GM12891 (cell line): Measurements from ENCODE around the gene SLF1.
A peak's percentile ranks its signal among the peaks of the same experiment; 100 is the strongest.

Experiments
- DNase-seq: peaks from one replicate; pipeline ENCODE4 v3.0.0; 2011; ENCODE audit warnings: low spot score; ENCODE audit not compliant: insufficient read length
- FAIRE-seq: peaks from 2 replicates; lab custom pipeline; 2011; peaks lifted over from hg19 to GRCh38; lab: Jason Lieb, UNC
- PAX5 ChIP-seq: IDR thresholded peaks from 2 replicates; pipeline ENCODE4 v1.6.1; 2011; ENCODE audit warnings: low read length, moderate library complexity, mild to moderate bottlenecking; ENCODE audit not compliant: insufficient read depth, severe bottlenecking
- POLR2A ChIP-seq: IDR thresholded peaks from 2 replicates; pipeline ENCODE4 v1.6.1; 2011; ENCODE audit warnings: low read depth, low read length, control low read depth
- POLR2AphosphoS5 ChIP-seq: IDR thresholded peaks from 2 replicates; pipeline ENCODE4 v1.6.1; 2011; ENCODE audit warnings: low read depth, low read length, control low read depth
- POU2F2 ChIP-seq: IDR thresholded peaks from 2 replicates; pipeline ENCODE4 v1.6.1; 2011; ENCODE audit warnings: low read depth, mild to moderate bottlenecking, control low read depth, low read length, moderate library complexity
- SPI1 ChIP-seq: IDR thresholded peaks from 2 replicates; pipeline ENCODE4 v1.6.1; 2011; ENCODE audit warnings: low read depth, low read length, control low read depth
- TAF1 ChIP-seq: IDR thresholded peaks from 2 replicates; pipeline ENCODE4 v1.6.1; 2011; ENCODE audit warnings: low read depth, low read length, control low read depth

Gene SLF1

DNA sequence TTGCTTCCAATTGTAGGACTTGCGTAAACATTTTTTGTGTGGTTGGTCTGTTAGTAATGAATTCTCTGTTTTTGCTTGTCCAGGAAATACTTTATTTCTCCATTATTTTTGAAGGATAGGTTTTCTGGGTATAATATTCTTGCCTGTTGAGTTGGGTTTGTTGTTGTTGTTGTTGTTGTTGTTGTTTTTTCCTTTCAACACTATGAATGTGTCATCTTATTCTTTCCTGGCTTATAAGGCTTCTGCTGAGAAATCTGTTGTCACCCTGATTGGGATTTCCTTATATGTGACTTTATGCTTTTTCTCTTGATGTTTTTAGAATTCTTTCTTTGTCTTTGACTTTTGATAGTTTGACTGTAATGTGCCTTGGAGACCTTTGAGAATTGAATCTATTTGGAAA lies 39.8 kb downstream of the SLF1 start:
- TF ChIP-seq SPI1 (no peak), POLR2A (no peak)
- FAIRE-seq (no peak), DNase-seq (no peak)

DNA sequence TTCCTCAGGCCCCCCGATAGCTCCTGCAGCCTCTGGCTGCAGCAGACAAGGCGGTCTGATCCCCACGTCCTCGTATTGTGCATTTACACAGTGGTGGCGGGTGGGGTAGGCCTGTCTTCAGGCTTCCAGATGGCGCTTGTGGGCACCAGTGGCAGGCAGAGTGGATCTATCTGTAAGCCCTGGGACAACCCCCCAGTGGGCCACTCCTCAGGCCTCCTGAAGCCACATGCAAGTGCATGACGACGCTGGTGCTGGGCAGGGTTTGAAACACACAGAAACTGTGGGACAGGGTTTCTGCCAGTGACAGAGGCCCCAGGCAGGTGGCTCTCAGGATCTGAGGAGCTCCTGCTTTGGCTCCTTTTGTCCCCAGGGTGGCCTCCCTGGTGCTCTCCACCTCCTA lies 42.0 kb downstream of the SLF1 start:
- FAIRE-seq (no peak), DNase-seq (no peak)
- TF ChIP-seq POLR2A: no peak

DNA sequence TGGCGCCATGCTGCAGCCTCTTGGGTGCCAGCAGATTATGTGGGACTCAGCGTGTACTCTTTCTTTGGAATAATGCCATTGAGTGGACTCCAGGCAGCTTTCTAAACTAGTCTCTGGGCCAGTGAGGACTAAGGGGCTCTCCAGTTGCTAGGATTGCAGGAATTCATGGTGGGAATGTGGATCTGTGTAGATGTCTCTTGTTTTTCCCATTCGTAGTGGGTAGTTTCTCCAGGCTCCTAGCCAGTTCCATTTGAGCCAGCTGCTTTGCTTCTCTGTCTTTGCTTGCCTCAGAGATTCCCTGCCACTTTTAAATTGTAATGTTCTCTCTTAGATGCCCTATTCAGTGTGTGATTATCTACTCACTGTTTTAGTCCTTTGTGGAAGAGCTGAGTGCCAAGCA lies 42.6 kb downstream of the SLF1 start:
- TF ChIP-seq SPI1: no peak
- TF ChIP-seq POLR2A: no peak
- no peak for DNase-seq
- no peak for FAIRE-seq

DNA sequence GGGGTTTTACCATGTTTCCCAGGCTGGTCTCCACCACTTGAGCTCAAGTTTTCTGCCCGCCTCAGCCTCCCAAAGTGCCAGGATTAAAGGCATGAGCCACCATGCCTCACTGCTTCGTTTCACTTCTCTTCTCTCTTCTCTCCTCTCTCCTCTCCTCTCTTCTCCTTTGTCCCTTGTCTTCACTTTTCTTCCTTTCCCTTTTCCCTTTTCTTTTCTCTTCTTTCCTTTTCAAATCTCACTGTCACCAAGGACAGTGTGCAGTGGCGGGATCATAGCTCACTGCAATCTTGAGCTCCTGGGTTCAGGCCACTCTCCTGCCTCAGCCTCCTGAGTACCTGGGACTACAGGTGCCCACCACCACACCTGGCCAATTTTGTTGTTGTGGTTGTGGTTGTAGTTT lies 49.5 kb downstream of the SLF1 start:
- DNase-seq (no peak), FAIRE-seq (no peak)
- TF ChIP-seq POLR2A (no peak), POLR2AphosphoS5 (no peak), POU2F2 (no peak), SPI1 (no peak), TAF1 (no peak), PAX5 (no peak)

DNA sequence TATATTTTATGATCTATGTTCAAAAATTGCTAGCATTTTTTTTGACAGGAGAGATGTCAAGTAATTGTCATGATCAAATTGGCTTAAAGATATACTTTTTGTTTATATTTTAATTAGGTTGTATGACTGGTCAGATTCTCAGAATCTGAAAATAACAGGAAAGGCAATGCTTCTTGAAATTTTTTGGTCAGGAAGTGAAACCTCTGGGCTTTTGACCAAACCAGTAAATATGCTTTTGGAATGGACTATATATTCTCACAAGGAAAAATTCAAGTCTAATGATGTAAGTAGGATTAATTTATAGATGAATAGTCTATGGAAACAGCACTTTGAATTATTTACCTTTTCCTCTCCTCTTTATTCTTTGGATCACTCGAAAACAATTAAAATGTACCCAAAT lies 52.3 kb downstream of the SLF1 start:
- TF ChIP-seq SPI1: no peak
- no peak for TF ChIP-seq POLR2AphosphoS5
- no peak for TF ChIP-seq POU2F2
- TF ChIP-seq PAX5: no peak
- TF ChIP-seq TAF1: no peak
- TF ChIP-seq POLR2A: no peak
- FAIRE-seq: no peak
- DNase-seq: no peak

DNA sequence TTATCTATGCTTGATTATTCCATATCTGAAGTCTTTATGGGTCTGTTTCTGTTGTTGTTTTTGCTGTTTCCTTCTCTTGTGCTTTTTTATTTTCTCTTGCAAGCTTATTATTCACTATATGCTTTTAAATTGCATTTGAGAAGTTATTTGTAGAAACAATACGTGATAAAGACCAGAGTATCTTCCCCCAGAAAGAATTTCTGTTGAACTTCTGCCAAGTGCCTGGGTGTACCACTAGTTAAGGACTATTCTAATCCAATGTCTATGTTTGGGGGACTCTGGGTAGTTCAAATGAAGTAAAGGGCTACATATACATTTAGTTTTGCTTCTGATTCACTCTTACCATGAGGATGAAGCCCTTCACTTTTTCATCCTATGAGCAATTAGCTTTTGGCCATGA lies 54.3 kb downstream of the SLF1 start:
- FAIRE-seq: no peak
- TF ChIP-seq POLR2A: no peak
- TF ChIP-seq SPI1: no peak
- no peak for TF ChIP-seq POLR2AphosphoS5
- TF ChIP-seq PAX5: no peak
- TF ChIP-seq TAF1: no peak
- no peak for TF ChIP-seq POU2F2
- no peak for DNase-seq

DNA sequence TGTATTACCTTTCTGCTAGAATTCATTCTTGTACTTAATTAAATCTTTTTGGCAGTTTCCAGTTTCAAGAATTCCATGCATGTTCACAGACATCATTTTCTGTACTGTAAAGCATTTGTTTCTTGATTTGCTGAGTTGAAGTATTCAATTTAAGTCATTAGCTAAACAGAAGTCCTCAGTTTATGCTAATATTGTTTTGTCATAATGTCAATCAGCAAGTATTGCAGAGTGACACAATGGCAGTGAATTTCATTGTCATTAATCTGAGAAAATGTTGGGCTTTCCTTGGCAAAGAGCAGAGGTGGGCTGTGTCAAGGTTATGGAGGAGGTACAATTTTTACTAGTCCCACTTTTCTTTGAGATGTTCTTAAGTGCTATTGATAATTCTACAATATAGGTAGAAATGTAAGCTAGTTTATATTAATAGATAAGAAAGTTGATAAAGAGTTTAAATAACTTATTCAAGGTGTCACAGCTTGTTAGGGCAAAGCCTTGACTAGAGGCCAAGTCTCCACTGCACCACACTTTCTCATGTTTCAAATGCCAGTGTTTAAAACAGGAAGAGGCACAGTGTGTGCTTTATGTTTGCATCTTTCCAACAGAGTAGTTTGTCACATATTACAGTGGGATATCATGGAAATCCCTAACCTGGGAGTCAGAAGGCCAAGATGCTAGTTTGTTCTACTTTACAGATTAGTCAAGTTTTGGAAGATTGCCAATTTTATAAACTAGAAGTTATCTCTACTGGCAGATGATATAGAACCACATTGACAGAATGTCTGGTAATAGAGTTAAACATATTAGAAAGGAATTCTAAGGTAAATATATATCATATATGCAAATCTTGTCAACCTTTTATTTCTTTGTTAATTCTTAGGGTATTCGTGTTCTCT lies 56.3 kb downstream of the SLF1 start:
- TF ChIP-seq POLR2AphosphoS5 (no peak), POLR2A (no peak), TAF1 (no peak), PAX5 (no peak), SPI1 (no peak), POU2F2 (no peak)
- DNase-seq: no peak
- no peak for FAIRE-seq

DNA sequence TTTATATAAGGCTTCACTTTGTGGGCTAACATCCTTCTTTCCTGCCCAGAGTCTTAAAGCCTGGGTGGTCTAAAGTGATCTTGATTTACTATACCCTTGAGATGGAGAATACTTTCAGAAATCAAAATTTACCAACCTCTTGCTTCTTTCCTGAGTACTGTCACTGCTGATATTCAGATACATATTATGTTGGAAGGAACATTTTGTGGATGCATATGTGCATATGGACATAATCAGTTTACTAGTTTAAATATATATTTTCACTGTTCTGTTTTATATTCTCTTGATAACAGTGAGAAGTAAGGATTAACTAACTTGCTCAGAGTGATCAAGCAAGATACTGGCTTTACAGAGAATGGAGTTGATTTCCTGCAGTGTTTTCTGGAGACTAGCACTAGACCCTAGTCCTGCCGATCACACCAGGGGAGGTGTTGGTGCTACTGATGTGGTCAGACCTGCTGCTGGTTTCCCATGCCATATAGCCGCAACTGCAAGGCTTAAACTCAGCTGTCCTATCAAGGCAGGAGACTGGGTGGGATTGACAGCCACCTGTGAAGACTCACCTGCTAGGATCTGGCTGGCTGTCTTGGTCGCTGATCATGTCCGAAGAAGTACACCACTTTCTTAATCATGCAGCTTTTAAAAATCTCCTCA lies 57.6 kb downstream of the SLF1 start:
- DNase-seq (no peak), FAIRE-seq (peak; percentile 26)
- no peak for TF ChIP-seq PAX5
- no peak for TF ChIP-seq TAF1
- no peak for TF ChIP-seq POLR2AphosphoS5
- no peak for TF ChIP-seq POLR2A
- no peak for TF ChIP-seq POU2F2
- TF ChIP-seq SPI1: no peak

DNA sequence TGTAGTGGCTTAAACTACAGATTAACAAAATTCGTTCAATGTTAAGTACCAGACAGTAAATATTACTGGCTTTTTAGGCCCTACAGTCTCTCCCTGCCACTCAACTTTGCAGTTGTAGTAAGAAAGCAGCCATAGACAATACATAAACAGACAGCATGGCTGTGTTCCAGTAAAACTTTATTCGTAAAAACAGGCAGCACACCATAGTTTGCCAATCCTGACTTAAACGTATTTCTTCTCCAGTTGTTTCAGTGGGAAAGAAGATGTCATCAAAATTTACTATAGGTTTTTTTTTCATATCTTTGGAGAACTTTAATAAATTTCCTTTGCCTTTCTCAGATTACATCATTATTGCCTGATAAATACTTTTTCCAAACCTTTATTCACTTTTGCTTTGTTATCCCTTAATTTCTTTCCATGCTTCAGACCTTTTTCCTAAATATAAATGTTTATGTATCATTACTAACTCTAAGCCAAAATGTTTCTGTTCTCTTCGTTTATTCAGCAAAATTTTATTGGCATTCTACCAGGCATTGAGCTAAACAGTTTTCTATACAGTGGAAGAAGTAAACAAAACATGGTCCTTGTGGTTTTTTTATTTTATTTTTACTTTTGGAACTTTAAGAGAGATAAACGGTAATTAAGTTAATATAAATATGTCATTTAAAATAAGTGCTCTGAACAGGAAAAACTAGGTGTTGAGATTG lies 64.5 kb downstream of the SLF1 start:
- DNase-seq (no peak), FAIRE-seq (no peak)
- TF ChIP-seq PAX5 (no peak), POLR2A (no peak), SPI1 (no peak), POLR2AphosphoS5 (no peak), TAF1 (no peak), POU2F2 (no peak)

DNA sequence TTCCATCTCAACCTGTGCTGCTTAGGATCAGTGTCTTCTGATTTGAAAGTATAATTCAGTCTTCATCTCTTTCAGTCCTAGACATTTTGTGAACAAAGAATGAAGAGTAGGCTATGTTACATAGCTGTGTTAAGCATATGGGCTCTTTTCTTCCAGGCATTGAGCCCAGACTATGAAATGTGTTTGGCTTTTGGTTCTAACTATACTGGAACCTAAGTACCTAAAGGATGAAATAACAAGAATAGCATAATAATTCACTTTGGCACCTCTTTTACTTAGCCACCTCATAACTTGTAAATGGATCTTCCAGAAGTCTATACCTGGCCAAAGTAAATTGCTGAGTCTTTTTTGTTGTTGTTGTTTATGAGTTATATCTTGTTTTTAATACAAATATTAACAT lies 71.4 kb downstream of the SLF1 start:
- DNase-seq (no peak), FAIRE-seq (no peak)
- TF ChIP-seq POU2F2: no peak
- TF ChIP-seq SPI1: no peak
- no peak for TF ChIP-seq PAX5
- no peak for TF ChIP-seq TAF1
- no peak for TF ChIP-seq POLR2AphosphoS5
- no peak for TF ChIP-seq POLR2A

DNA sequence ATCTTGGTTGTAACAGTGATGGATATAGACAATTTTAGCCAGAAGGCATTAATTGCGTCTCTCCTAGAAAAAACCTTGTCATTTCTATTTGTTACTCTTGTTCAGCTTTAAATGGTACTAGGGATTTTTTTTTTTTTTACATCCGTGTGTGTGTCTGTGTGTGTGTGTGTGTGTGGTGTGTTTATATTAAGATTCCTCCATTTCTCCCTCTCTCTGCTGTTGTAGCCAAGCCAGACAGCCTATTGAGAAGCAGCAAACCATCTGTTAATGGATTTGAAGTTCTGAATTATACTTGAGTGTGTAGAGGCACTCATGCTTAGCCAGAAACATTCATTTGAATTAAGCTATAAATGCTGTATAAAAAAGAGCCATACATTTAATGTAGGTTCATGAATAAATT lies 72.3 kb downstream of the SLF1 start:
- TF ChIP-seq TAF1 (no peak), PAX5 (no peak)
- DNase-seq (no peak), FAIRE-seq (no peak)
